HTERT RPE-1 (cell line): ENCODE measurements around the gene MATN4.

ENCODE experiments used
- in situ Hi-C: fragments of 300-500 bp; cut with MboI; formaldehyde crosslinking; loops from 4 replicates; pipeline ENCODE4 v1.14.3; 2020; ENCODE audit warnings: low sequenced_read_pairs

MATN4 gene

GRCh38 chr20:45254383-45255262 is 53.5 kb downstream of the MATN4 start, which contains the start of gene SLPI:
Gene SLPI, minus strand, starts transcription at chr20:45254564. Its CDS starts 21 bp downstream, at chr20:45254543.
- in situ Hi-C loops = no loop called here

- in situ Hi-C loops = no loop called here
Measured at GRCh38 chr20:45253261-45253660, 54.8 kb downstream of the MATN4 start.

- in situ Hi-C loops = no loop called here
Measured at GRCh38 chr20:45251884-45252560, 56.1 kb downstream of the MATN4 start.

- in situ Hi-C loops = no loop called here
Measured at GRCh38 chr20:45248609-45249008, 59.5 kb downstream of the MATN4 start.

DNA sequence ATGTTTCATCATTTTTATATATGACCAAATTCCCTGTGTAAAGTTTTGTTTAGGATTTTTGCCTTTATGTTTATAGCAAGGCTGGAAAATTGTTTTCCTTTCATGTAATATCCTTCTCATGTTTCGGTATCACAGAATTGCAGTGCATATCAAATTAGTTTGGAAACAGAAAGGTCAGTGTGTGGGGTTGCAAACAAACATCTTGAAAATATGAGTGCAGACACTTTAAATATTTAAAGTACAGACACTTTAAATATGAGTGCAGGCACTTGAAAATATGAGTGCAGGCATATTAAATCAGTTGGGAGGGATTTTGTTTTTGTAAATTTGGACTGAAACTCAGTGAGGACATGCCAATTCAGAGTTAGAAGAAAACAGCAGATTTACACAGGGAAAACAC is 60.2 kb downstream of the MATN4 start:
- in situ Hi-C loops = no loop called here

DNA sequence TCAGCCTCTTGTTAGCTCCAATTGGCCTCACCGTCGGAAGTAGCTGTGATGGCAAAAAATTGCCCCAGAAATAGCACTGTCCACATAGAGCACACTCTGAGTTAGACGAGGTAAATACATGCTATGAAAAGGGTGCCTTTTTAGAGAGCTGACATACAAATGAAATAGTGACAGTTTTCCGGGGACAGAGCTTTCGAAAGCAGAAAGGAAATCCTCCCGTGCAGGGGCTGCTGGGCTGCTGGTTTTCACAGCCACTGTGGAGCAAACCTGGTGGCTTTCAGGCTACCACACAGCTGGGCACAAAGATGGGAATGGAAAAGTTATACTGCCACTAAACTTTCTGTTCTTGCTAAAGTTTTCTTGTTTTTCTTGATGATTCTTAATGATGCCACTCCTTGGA is 62.0 kb downstream of the MATN4 start:
- in situ Hi-C loops = no loop called here
